CD4-positive, alpha-beta T cell treated with Interleukin-1 beta for 1 hour (primary cell): ENCODE results near the gene MCRS1.

Source experiments
- DNase-seq, 2 donors: peaks; one replicate each; pipeline ENCODE4 v3.0.0-alpha.2; 2020 to 2022

MCRS1 gene

GRCh38 chr12:49582201-49582600, 14.3 kb upstream of the MCRS1 start:
- no peak for DNase-seq

GRCh38 chr12:49580572-49581535, 12.9 kb upstream of the MCRS1 start:
- DNase-seq = peak; percentile 57 to 60

- DNase-seq = no peak
Observed at GRCh38 chr12:49578471-49579112, 10.7 kb upstream of the MCRS1 start.

- DNase-seq = no peak
Observed at GRCh38 chr12:49577589-49578315, 9.8 kb upstream of the MCRS1 start.

- peak in 1 of 2 donors; percentile 11 for DNase-seq
Observed at GRCh38 chr12:49568442-49569162, 660 bp upstream of the MCRS1 start.

GRCh38 chr12:49567302-49567610, 686 bp downstream of the MCRS1 start:
- DNase-seq = peak in 1 of 2 donors; percentile 9

GRCh38 chr12:49566361-49566760, 1.6 kb downstream of the MCRS1 start:
- no peak for DNase-seq

GRCh38 chr12:49565406-49566265, 2.3 kb downstream of the MCRS1 start:
- no peak for DNase-seq

- no peak for DNase-seq
Observed at GRCh38 chr12:49564686-49565405, 3.1 kb downstream of the MCRS1 start.

- DNase-seq = no peak
Observed at GRCh38 chr12:49563951-49564685, 3.8 kb downstream of the MCRS1 start.

GRCh38 chr12:49562831-49563230, 5.1 kb downstream of the MCRS1 start:
- DNase-seq = no peak

- DNase-seq = no peak
Observed at GRCh38 chr12:49562233-49562632, 5.7 kb downstream of the MCRS1 start.

- DNase-seq = no peak
Observed at GRCh38 chr12:49560695-49561094, 7.2 kb downstream of the MCRS1 start.

GRCh38 chr12:49559011-49559675, 8.8 kb downstream of the MCRS1 start:
- DNase-seq = no peak

GRCh38 chr12:49558526-49558925, 9.4 kb downstream of the MCRS1 start:
- DNase-seq = no peak

- DNase-seq = no peak
Observed at GRCh38 chr12:49557917-49558215, 10.1 kb downstream of the MCRS1 start.

- no peak for DNase-seq
Observed at GRCh38 chr12:49557187-49557916, 10.6 kb downstream of the MCRS1 start.

GRCh38 chr12:49556391-49557186, 11.4 kb downstream of the MCRS1 start:
- DNase-seq = no peak
